ELF-1 (cell line): Measurements from ENCODE around the gene MPP3.

Experiments
- DNase-seq: peaks from one replicate; pipeline ENCODE4 v3.0.0-alpha.2; 2016; ENCODE audit warnings: low read depth, low spot score

Gene MPP3

DNA sequence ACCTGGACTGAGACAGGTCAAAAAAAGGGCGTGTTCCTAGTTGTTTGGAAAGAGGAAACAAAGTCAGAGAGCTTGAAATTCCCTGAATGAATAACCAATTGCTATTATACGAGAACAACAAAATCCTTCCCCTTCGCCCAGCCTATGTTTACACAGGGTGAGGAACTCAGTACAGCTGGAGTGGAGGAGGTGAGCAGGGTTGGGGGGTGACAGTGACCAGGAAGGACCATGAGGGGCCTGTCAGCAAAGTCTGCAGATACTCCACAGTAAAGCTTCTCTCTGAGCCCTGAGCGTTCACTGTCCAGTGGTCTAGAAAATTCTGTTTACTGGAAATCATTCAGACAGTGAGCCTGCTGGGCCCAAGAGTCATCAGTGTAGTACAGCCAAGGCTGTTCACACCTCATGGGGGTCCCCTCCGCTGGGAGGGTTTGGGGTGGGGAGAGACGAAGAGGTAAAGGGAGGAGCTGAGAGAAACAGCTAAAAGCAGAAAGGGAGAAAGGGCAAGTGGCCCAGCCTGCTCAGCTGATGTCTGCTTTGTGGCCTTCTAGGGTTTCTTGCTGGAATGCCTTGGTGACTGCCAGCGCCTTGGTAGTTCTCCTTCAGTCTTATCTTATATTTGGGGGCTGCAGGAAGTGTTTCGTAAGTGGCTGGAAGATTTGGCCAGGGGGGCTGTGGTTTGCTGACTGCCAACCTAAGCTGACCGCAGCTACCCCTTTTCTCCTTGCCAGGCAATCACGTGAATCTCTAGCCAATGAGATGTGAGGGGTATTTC is 59.9 kb downstream of the MPP3 start:
- DNase-seq = no peak

GRCh38 chr17:43771463-43771862 is 61.5 kb downstream of the MPP3 start:
- DNase-seq = no peak

DNA sequence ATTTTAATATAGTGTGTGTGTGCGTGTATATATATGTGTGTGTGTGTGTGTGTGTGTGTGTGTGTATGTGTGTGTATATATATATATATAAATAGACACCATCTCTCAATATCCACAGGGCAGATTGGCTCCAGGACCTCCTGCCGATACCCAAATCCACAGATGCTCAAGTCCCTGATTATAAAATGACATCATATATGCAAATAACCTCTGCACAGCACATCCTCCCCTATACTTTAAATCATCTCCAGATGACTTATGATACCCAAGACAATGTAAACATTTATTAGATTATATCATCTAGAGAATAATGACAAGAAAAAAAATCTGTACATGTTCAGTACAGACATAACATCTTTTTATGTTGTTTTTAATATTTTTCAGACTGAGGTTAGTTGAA is 62.0 kb downstream of the MPP3 start:
- no peak for DNase-seq

- no peak for DNase-seq
Measured at GRCh38 chr17:43769859-43770258, 63.1 kb downstream of the MPP3 start.

DNA sequence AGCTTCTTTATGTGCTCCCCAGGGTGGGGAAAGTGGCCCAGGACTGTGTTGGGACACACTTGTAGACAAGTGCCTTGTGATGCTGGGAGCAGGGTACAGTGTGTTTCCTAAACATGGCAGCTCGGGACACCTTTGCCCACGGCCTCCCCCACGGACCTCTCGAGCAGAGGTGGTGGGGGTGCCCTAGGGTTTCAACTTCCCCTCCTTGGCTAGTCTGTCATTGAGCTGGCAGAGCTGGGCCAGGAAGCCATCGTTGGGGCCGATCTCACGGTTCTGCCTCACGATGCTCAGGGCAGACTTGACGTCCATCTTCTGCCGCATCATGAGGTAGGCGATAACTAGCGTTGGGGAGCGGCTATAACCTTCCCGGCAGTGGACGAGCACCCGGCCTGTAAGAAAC is 63.5 kb downstream of the MPP3 start:
- no peak for DNase-seq

- DNase-seq = no peak
Measured at GRCh38 chr17:43768943-43769342, 64.0 kb downstream of the MPP3 start.

DNA sequence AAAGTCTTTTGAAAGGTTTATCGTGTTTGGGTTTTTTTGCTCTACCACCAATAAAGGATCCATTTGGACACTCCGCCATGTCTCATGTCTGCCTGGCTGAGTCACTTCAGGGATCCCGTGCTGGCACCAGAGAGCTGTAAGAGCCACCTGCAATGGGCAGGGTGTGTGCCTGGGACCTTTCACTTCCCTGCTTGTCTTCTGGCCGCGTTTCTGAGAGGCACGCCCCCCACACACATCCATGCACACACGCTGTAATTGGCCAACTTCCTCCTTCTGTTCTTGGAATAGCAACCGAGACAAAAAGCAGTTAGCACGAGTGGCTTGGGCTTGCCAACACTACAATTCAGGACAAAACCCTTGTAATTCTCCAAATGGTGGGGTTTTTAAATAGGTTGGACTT is 64.6 kb downstream of the MPP3 start:
- DNase-seq = no peak

GRCh38 chr17:43767713-43768059 is 65.3 kb downstream of the MPP3 start:
- no peak for DNase-seq

- no peak for DNase-seq
Measured at GRCh38 chr17:43767053-43767712, 65.8 kb downstream of the MPP3 start.

- DNase-seq = peak; percentile 67
Measured at GRCh38 chr17:43766413-43767052, 66.4 kb downstream of the MPP3 start.

GRCh38 chr17:43760254-43760852 is 72.6 kb downstream of the MPP3 start:
- peak; percentile 99 for DNase-seq

GRCh38 chr17:43759836-43760235 is 73.1 kb downstream of the MPP3 start:
- no peak for DNase-seq

GRCh38 chr17:43758497-43759174 is 74.3 kb downstream of the MPP3 start, which contains the start of gene SOST:
TSS of gene SOST (minus strand) at chr17:43758791. CDS start at chr17:43758741, 50 bp downstream.
- peak; percentile 56 for DNase-seq

GRCh38 chr17:43758086-43758485 is 74.9 kb downstream of the MPP3 start:
- no peak for DNase-seq

DNA sequence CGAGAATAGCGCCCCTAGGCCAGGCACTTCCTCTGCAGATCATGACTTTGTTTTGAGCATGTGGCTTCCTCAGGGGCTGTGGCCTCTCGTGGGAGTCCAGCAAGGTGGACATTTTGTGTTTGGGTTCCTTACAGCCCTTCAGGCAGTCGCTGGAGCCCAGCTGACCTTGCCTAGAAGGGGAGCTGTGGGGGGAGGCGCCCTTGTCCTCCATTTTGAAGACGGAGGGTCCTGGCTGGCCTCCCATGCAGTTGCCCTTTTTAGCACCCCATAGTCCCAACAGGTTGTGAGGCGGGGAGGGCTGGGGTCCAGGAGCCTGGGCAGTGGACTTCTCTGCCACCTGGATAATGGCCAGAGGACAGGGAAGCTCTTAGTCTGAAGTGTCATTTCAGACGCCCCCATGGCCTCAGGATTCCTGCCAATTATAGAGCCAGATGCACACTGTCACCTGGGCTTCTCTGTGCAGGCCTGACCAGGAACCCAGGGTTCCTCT is 75.7 kb downstream of the MPP3 start:
- DNase-seq = no peak

- peak; percentile 53 for DNase-seq
Measured at GRCh38 chr17:43756201-43756600, 76.7 kb downstream of the MPP3 start.

- DNase-seq = peak; percentile 65
Measured at GRCh38 chr17:43755389-43755875, 77.5 kb downstream of the MPP3 start.

DNA sequence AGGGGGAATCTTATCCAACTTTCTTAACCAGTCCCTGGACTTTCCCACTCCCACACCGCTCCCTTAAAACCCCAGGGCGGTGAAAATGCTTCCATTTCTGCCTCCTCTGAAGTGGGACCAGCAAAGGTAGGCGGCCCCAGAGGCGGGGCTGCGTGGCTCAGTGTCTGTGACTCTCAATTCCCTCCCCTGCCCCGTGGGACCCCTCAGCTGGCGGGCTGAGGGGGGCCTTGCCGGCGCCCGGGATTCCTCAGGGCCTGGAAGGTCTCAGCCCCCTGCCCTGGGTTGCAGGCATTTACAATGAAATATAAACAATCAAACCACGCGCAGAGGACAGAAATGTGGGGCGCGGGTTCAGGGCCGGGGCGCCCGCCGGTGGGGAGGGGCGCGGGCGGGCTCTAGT is 78.0 kb downstream of the MPP3 start:
- no peak for DNase-seq

- no peak for DNase-seq
Measured at GRCh38 chr17:43753493-43754129, 79.3 kb downstream of the MPP3 start.
